Skin of body (tissue), 2 donors: Measurements from ENCODE around the gene SLC1A7. TPM values are rescaled to one million over a fixed set of nuclear protein-coding genes. Genes with fewer than 3 reads are reported as not detected.

ENCODE experiments used
- DNase-seq: peaks from one replicate; lab custom pipeline; 2025; lab: John Stamatoyannopoulos, UW
- total RNA-seq: library from RNA; depleted of rRNA; stranded (reverse); fragments of >200 nt; gene quantifications from one replicate; pipeline ENCODE4 v1.2.3, GENCODE V29; 2014

Gene SLC1A7
- total RNA-seq, 1 donor from 2014 or later = not detected

- no peak for DNase-seq
Observed at GRCh38 chr1:53091841-53092645, 50.4 kb downstream of the SLC1A7 start.

GRCh38 chr1:53090227-53091147 lies 52.0 kb downstream of the SLC1A7 start:
- no peak for DNase-seq

GRCh38 chr1:53089478-53090226 lies 52.8 kb downstream of the SLC1A7 start:
- no peak for DNase-seq

GRCh38 chr1:53088616-53089300 lies 53.7 kb downstream of the SLC1A7 start:
- DNase-seq = no peak

- no peak for DNase-seq
Observed at GRCh38 chr1:53087332-53088285, 54.8 kb downstream of the SLC1A7 start.

GRCh38 chr1:53086491-53087070 lies 55.9 kb downstream of the SLC1A7 start:
- no peak for DNase-seq

- DNase-seq = no peak
Observed at GRCh38 chr1:53085405-53085804, 57.0 kb downstream of the SLC1A7 start.

GRCh38 chr1:53084589-53084971 lies 57.9 kb downstream of the SLC1A7 start:
- DNase-seq = no peak

- no peak for DNase-seq
Observed at GRCh38 chr1:53083636-53084588, 58.5 kb downstream of the SLC1A7 start.

GRCh38 chr1:53082826-53083455 lies 59.5 kb downstream of the SLC1A7 start:
- no peak for DNase-seq

- no peak for DNase-seq
Observed at GRCh38 chr1:53081384-53082066, 60.9 kb downstream of the SLC1A7 start.

GRCh38 chr1:53080769-53081168 lies 61.7 kb downstream of the SLC1A7 start:
- DNase-seq = no peak

GRCh38 chr1:53080041-53080440 lies 62.4 kb downstream of the SLC1A7 start:
- DNase-seq = no peak

- DNase-seq = no peak
Observed at GRCh38 chr1:53079251-53079650, 63.2 kb downstream of the SLC1A7 start.

- DNase-seq = no peak
Observed at GRCh38 chr1:53078333-53079101, 63.9 kb downstream of the SLC1A7 start.

GRCh38 chr1:53077599-53077965 lies 64.9 kb downstream of the SLC1A7 start:
- no peak for DNase-seq
